Effector CD4-positive, alpha-beta T cell (primary cell): ENCODE measurements around the gene MEPCE.
A peak's percentile ranks its signal among the peaks of the same experiment; 100 is the strongest.

Experiments used
- DNase-seq: peaks from one replicate; pipeline ENCODE4 v3.0.0-alpha.2; 2020

The MEPCE gene

DNA sequence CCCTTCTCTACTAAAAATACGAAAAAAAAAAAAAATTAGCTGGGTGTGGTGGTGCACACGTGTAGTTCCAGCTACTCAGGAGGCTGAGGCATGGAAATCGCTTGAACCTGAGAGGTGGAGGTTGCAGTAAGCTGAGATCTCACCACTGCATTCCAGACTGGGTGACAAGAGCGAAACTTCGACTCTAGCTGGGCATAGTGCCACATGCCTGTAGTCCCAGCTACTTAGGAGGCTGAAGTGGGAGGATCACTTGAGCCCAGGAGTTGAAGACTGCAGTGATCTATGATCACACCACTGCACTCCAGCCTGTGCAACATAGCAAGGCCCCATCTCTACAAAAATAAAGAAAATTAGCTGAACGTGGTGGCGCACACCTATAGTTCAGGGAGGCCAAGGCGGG is 35.7 kb downstream of the MEPCE start:
- no peak for DNase-seq

GRCh38 chr7:100465702-100466311 is 36.2 kb downstream of the MEPCE start:
- DNase-seq: no peak

DNA sequence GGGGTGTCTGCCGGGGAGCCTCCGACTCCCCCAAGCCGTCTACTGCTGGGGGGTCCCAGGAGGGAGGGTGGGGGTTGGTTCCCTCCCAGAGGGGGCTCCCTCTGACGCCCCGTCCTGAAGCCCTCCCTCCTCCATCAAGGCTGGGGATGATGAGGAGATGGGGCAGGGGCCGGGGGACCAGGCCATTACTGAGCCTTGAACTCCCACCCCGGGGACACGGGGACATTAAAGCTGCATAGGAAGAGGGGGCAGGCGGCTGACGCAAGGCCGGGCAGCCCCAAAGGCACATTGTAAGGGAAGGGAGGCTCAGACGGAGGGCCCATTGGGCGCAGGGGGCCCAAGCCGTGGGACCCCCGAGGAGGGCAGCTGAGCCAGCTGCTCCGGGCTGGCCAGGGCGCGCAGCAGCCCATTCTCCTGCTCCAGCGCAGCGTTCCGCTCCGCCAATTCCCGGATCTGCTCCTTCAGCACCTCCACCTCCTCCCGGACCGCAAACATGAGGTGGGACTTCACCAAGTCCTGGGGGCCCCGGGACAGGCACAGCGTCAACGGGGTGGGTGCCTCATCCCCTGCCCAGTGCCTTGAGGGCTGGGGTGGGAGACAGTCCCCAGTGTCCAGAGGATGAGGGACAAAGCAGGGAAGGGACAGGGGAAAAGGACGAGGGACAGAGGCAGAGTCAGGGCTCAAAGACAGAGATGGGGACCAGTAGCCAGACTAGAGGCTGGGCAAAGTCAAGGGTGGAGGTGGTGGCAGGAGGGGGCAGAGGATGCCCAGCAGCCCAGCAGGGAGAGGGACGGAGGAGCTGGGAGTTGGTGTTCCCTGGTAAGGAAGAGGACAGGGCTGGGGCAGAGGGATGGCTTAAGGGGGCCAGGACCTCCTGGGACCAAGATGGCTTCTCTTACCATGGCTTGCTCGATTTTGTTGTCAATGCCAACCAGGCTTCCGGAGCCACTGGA is 37.3 kb downstream of the MEPCE start:
- no peak for DNase-seq

DNA sequence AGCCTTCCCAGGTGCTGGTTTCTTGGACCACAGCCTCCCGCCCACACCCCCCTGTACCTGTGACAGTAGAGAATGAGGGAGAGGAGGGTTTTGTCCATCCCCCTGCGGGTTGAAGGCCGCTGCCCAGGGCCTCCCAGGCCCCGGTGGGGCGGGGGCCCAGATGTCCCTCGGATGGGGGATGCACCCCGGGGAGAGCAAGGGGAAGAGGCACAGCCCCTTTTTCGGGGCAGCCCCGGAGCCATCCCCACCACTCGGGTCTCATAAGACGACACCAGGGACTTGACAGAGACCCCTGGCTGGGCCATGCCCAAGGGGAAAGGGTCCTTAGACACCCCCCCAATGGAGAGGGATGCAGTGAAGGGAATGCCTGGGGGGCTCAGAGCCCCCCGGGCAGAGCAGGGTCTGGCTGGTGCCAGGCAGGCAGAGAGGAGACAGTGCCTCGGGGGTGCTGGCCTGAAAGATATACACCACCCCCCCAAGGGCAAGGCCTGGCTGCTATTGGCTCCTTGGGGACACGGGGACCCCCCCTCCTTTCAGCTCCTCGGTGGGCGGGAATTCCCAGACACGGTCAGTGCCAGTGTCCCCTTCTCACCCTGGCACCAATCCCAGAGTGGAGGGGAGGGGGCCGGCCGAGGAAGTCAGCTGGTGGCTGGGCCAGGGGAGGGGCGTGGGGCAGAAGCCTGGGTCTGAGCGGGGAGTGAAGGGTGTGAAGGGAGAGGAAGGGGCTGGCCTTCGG is 38.2 kb downstream of the MEPCE start:
- no peak for DNase-seq

DNA sequence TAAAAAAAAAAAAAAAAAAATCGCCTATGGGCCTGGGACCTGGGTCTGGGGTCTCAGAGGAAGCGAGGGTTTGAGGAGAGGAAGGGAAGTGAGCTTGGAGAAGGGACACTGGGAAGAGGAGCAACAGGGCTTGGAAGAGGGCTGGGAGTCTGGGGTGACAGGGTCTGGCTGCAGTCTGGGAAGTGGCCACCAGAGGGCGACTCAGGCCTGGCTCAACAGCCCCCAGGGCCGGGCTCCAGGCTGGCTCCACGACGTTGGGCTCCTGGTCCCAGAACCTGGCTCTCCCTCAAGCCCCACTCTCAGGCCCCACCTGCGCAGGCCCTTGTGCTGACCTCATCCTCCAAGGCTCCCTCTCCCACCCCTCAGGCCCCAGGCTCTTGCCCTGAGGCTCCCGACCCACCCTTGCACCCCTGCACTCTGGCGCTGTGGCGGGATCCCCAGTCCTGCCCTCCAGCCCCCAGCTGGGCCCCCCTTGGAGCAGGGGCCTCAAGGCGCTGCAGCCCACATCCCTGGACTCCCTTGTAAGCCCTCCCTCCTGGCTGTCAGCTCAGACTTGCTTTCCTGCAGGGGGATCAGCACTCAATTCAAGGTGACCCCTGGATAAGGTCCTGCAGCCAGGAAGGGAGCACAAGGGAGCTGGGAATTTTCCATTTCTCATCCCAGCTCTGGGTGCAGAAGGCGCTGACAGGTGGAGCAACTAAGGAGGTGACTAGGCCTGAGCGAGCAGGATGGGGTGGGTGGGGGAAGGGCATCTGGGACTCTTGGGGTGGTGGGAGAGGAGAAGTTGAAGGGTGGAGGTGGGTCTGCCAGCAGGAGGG is 39.8 kb downstream of the MEPCE start:
- peak; percentile 83 for DNase-seq

DNA sequence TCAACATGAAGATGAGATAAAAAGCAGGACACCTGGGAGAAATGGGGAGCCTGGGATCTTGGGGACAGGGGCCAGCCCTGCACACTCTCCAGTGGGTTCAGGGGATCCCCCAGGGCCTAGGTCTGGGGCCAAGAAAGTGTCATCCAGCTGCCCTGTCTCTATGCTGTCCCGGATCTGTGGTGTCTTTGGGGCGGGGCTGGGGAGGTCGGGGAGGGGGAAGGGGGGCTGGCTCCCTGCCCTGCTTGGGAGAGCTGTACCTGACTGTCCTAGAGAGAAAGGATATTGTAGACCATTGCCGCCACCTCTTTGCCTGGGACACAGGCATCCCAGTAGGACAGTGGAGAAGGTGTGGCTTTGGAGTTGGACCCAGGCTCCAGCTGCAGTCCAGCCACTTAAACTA is 41.4 kb downstream of the MEPCE start:
- DNase-seq: no peak

GRCh38 chr7:100472121-100472851 is 42.7 kb downstream of the MEPCE start:
- no peak for DNase-seq

DNA sequence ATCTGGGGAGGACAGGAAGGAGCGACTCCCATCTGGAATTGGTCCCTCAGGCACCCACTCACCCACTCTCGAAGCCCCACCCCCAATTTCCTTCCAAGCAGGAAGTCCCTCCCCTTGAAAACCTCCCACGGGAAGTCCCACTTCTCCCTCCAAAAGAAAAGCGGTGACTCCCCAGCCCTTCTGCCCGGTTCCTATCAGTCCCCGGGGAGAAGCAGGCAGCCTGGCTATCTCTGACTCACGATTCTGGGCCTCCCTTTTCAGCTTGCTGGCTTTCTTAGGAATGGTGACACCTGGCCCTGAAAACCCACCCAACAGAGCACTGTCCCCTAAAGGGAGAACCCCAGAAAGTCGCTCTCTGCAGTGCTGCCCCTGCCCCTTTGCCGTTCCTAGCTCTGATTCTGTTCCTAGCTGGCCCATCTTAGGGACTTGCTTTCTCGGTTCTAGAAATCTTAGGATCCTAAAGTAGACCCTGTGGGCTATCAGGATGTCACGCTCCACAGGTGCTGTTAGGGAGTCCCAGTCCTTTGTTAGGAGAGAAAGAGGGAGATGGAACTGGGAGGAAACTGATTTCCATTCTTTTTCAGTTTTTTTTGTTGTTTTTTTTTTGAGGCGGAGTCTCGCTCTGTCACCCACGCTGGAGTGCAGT is 43.3 kb downstream of the MEPCE start:
- no peak for DNase-seq

DNA sequence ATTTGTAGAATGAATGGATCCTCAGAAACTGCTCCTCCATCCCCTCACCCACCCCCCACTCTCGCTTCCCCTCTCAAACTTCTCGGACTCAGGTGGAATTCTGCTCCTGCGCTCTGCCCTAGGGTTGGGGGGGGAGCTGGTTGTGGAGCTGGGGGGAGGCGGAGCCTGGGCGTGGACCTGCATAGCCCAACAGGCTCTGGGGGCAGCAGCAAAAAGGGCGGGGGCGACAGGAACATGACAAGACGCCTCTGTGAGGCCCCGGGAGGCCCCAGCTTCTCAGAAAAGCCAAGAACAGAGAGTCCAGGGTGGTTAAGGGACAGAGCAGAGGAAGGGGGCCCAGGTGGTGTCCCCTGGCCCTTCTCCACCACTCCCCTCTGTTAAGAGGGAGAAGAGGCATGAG is 45.9 kb downstream of the MEPCE start:
- no peak for DNase-seq

DNA sequence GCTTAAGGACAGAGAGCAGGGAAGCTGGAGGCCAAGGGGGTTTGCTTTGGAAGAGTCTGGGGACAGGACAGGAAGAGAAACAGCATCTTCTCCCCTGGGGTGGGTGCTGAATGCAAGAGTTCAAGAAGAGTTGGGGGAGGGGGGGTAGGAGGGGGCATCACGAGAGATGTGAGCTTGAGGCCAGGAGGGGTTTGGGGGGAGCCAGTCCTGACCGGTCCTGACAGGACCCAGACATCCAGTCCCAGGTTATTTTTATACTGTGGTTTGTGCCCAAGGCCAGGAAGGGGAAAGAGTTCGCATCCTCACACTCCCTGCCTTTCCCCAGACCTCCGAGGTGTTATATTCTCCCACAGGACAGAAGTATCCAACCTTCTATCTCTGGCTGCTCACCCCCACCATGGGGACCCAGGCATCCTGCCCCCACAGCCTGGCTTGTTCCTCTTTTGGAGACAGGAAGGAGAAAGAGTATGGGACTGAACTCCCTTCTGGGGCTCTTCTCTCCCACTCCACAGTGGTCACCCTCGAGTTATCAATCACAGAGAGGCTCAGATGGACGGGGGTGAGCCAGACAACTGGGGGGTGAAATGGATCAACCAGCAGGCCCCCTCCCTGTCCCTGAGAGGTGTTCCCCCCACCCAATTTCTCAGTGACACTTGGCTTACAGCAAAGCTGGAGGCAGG is 46.6 kb downstream of the MEPCE start:
- no peak for DNase-seq

DNA sequence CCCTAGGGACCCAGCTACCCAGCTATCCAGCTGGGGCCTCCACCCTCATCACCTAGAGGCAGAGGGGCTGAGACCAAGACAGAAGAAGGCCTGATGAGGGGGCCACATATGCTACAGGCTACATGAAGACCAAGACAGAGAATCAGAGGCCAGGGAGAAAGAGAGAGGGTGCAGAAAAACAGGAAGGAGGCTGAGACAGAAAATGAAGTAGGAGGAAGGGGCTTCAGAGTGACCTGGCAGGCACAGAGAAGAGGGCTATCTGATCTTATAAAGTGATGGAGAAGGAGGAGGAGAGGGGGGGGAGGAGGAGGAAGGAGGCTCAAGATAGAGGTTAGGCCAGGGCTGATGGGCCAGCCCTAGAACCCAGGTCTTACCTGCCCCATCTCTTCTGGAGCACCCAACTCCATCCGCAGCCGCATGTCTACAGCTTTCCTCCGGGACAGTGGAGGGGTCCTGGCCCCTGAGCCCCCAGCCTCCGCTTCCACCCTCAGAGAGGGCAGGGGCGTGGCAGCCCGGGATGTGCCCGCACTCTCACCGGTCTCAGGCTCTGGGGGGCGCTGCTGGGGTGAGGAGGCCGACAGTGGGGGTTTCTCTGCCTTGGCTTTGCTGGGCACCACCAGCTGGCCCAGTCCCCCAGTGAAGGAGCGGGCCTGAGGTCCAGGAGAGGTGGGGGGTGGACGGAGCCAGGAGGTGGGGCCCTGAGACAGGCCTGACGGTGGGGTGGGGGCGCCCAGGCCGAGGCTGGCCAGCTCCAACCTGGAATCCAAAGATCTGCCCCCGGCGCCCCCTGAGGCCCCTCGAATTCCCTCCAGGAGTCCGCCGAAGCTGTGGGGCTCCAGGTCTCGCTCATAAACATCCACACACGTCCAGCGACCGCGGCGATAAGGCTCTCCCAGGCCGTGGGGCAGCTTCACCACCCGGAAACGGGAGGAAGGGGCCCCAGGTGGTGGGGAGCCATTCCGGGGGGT is 47.6 kb downstream of the MEPCE start:
- DNase-seq: peak; percentile 31

GRCh38 chr7:100477871-100478267 is 48.2 kb downstream of the MEPCE start:
- no peak for DNase-seq

- peak; percentile 86 for DNase-seq
Observed at GRCh38 chr7:100478958-100479660, 49.5 kb downstream of the MEPCE start, which contains the start of gene TSC22D4. TSC22D4 (minus strand) TSS chr7:100479214; CDS start chr7:100478038, 1,176 bp downstream.

- no peak for DNase-seq
Observed at GRCh38 chr7:100481466-100481865, 51.8 kb downstream of the MEPCE start.

GRCh38 chr7:100482728-100483089 is 53.1 kb downstream of the MEPCE start:
- no peak for DNase-seq

- peak; percentile 76 for DNase-seq
Observed at GRCh38 chr7:100483090-100483721, 53.6 kb downstream of the MEPCE start.
